CD4-positive, alpha-beta T cell treated with Interferon alpha-2 for 1 hour (primary cell): Measurements from ENCODE around the gene GPATCH1.
A peak's percentile ranks its signal among the peaks of the same experiment; 100 is the strongest.
"Not testable (repeated sequence)": the region's sequence is repeated elsewhere in the genome, so short reads cannot be mapped to it uniquely, and the experiment has no call there.

ENCODE experiments used
- DNase-seq, 2 donors: peaks; one replicate each; pipeline ENCODE4 v3.0.0-alpha.2; 2020 to 2022

GPATCH1 gene

DNA sequence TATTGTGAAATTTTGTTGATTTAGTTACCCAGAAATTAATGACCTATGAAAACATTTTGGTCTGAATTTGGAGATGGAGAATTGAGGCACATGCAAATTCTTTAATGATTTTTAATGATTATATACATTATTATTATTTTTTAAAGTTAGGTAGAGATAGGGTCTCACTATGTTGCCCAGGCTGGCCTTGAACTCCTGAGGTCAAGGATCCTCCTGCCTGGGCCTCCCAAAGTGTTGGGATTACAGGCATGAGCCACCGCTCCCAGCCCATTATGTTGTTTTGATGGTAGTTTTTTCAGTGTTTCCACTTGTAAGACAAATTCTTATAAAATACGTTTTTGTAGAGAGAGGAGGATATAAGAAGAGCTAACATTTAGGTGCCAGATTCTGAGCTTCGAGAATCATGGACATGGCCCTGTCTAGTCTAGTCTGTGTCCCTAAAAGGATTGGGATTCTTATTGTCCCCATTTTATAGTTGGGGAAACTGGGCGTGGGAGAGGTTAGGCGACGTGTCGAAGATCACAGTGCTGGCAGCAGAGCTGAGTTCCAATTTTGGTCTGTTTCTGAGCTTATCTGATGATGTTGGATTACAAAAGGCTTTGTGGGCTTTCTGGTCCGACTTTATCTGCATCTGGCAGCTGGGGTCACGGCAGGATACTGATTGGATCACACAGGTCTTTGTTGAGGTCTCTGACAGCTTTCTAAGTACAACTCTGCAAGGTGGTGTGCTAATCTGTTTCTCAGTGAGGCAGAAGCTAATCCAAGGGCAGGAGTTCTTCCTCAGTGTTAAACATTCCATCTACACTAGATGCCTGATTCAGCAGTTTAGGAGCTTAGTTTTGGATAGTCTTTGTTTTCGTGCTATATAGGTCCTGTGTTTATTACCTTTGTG lies 43.5 kb downstream of the GPATCH1 start:
- no peak for DNase-seq

DNA sequence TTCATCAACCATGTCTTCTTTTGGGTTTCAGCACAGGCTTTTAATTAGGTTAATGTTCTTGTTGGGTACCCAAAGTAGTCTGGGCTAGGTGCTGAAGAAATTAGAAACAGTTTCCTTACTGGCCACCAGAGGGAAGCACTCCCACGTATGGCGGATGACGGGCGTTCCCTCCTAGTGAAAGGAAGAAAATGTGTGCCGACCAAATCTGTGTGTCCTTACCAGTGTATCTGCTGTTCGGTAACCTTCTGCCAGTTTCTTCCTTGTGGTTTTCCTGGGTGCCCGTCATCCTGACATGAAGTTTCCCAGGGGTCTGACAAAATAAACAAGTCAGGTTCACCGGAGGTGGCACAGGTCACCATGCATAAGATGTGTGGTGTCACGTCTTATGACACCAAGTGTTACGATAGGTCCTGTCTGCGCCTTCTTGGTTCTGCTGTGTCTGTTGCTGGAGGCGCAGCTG lies 45.0 kb downstream of the GPATCH1 start:
- DNase-seq = peak; percentile 41 to 67

DNA sequence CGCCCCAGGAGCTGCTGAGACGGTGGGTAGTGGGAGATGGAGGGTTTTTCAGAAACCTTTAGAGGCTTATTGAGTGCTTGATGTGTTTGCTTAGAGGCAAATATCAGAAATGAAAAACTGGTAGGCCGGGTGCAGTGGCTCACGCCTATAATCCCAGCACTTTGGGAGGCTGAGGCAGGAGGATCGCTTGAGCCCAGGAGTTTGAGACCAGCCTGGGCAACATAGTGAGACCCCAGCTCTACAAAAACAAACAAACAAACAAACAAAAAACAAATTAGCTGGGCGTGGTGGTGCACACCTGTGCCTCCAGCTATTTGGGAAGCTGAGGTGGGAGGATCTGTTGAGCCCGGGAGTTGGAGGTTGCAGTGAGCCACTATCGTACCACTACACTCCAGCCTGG lies 45.7 kb downstream of the GPATCH1 start:
- DNase-seq = not testable (repeated sequence)

DNA sequence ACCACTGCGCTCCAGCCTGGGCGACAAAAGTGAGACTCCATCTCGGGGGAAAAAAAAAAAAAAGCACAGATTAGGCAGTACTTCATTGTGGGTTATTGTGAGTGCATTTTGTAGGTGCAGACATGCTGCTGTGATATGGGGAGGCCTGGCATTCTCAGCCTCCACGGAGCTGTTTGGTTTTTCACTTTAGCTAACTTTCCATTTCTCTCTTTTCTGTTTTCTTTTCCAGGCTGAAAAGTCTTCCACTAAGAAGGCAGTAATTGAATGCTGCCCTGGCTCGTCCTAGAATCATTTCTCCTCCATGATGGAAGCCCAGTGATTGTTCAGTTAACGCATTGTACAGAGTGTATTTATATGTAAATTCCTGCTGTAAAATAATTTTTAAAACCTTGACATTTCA lies 48.9 kb downstream of the GPATCH1 start:
- DNase-seq = no peak

DNA sequence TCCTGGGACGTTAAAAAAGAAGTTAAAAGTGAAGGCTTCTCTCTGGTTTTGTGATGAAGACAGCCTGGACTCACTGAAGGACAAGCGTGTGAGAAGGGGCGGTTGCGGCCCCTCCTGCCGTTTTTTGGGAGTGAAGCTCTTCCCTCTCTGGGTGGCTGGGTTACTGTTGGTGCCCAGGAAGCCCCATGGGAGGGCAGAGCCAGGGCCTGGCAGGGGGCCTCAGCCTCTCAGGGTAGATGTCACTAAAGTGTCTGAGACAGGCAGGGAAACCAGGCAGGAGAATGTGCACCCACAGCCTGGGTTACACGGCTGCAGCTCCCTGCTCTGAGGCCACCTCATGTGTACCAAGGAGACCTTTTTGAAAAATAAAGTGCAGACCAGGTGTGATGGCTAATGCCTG lies 49.5 kb downstream of the GPATCH1 start:
- no peak for DNase-seq

DNA sequence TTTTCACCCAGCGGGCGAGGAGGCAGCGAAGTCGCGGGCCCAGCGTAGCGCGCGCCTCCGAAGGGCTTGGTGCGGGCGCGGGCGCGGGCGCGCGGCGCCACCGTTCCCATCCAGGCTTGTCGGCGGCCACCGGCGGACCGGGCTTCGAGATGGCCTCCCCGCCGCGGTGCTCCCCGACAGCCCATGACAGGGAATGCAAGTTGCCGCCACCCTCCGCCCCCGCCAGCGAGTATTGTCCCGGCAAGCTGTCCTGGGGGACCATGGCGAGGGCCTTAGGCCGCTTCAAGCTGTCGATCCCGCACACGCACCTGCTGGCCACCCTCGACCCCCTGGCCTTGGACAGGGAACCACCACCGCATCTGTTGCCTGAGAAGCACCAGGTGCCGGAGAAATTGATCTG lies 51.0 kb downstream of the GPATCH1 start, which contains the start of gene WDR88:
WDR88 (plus strand) TSS at position 94 of the 400 bp plus-strand sequence; CDS start at position 150, 56 bp downstream.
- no peak for DNase-seq

DNA sequence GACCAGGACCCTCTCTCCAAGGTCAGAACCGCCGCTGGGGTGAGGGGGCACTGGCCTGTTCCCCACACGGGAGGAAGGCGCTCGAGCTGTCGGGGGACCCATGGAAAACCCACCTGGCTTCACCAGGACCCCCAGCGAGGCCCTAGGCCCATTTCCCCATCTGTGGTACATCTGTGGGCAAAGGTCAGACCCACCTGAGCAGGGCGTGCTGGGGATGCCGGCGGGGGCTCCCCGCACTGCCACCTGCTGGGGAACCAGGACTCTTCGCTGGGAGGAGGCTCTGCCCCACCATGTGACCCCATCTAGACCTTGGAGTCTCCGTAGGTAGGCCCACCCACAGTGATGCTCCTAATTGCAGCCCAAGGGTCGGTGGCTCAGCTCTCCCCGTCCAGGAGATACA lies 51.4 kb downstream of the GPATCH1 start:
- no peak for DNase-seq

DNA sequence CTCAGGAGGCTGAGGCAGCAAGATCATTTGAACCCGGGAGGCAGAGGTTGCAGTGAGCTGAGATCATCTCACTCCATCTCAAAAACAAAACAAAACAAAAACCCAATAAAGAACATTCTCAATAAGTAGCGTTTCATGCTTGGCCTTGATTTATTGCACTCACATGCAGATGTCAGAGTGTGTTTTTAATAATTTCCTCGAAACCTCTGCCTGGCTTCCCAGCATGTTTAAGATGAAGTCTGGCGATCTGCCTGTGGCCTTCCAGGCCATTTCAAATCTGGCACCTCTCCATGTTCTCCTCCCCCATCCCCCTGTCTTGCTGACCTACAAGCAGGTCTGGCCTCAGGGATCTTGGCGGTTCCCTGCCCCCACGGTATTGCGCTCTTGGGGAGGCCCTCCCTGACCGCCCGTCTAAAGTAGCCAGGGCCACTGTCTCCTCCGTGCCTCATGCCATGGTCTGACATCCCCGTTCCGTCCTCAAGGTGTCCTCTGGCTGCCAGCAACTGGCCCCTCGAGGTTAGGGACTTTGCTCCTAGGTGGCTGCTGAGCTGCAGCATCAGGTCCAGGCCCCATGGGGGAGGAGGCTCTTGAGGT lies 52.6 kb downstream of the GPATCH1 start:
- DNase-seq = no peak

DNA sequence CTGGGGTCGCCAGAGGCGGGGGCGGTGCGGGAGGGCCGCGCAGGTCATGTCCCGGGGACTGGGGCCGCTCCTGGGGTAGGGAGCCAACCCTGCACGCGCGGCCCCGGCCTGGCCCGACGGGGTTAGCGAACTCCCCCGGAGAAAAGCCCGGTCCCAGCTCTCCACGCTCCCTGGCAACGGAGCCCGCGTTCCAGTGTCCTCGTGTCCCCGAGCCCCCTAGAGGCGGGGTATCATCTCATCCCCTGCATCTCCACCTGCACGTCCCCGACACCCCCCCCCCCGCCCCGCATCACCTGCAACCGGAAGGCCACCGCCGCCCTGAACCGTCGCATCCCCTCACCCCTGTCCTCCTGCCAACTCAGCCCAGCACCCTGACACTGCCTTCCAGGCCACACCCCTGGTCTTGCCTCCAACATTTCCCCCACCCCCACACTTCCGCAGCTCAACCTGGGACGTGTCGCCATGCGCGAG lies 53.6 kb downstream of the GPATCH1 start:
- peak; percentile 32 to 53 for DNase-seq

DNA sequence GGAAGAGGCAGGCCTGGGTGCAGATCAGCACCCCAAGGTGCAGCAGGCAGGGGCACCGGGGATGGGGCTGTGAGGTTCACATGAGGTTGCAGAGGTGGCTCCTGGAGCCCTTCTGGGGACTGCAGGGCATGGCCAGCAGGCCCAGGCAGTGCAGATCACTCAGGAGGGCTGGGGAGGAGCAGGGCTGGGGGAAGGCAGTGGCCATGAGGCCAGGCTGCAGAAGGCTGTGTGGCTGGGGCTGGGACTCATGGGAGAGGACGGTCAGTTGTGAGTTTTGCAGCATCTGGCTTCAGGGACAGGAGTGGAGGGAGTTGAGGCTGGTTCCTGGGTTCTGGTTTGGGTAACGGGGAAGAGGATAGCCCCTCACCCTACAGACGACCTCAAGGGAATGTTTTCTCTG lies 58.2 kb downstream of the GPATCH1 start:
- no peak for DNase-seq

DNA sequence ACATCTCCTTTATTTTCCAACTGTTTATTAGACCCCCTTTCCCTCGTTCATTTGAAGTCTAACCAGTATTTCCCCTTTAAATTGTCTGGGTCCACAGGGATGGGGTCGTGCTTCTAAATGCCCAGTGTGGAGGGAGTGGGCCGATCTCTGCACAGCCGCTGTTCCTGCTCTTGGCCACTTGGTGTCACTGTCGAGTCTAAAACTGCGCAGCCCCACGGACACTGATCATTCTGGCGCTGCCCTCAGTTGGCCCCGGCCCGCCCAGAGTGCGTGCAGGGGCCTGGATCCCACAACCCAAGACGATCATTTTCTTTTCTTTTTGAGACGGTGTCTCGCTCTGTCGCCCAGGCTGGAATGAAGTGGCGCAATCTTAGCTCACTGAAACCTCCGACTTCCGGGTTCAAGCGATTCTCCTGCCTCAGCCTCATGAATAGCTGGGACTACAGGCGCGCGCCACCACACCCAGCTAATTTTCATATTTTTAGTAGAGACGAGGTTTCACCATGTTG lies 63.0 kb downstream of the GPATCH1 start:
- peak; percentile 65 to 76 for DNase-seq

DNA sequence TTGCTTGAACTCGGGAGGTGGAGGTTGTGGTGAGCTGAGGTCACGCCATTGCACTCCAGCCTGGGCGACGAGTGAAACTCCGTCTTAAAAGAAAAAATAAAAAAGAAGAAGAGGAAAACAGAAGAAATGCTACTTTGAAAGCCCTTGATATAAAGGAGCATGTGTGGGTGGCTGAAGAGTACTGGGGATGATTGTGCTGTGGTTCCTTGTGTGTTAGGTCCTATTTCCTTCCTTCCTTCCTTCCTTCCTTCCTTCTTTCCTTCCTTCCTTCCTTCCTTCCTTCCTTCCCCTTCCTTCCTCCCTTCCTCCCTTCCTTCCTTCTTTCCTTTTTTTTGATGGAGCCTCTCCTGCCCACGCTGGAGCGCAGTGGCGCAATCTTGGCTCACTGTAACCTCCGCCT lies 65.2 kb downstream of the GPATCH1 start:
- DNase-seq = no peak

DNA sequence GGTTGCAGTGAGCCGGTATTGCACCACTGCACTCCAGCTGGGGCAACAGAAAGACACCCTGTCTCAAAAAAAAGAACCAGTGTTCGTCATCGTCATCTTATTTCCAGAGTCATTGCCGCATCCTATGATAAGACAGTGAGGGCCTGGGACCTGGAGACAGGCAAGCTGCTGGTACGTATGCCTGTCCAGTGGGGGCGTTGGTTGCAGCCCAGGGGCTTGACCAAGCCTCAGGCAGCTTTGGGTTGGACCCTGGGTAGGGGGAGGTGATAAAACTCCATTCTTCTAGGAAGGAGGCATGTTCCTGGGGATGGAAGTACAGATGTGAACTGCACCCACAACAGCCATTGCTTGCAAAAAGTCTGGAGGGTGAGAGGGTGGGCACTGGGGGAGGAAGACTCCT lies 66.6 kb downstream of the GPATCH1 start:
- DNase-seq = no peak

DNA sequence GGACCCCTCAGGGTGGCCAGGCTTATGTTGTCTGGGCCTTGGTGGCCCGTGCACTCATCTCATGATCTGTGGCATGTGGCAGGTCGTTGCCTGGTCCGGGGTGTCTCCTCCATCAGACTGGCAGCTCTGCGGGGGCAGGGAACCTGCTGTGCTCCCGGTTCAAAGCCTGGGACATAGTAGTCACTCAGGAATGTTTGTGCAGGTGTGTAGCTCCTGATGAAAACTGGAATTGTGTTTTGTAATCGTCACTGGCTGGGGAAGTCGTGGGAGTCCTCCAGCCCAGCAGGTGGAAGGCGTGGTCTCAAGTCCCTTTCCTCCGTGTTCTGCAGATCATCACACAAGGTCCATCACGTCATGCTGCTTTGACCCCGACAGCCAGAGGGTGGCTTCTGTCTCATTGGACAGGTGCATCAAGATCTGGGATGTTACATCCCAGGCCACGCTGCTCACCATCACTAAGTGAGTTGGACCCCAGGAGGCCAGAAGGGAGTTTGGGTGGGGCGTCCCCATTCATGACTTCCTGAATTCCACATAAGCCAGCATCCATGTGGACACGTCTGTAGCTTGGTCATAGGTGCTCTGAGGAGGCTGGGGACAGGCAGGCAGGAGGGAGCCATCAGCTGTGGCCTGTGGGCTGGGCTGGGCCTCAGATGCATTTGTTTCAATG lies 70.0 kb downstream of the GPATCH1 start:
- DNase-seq = no peak

DNA sequence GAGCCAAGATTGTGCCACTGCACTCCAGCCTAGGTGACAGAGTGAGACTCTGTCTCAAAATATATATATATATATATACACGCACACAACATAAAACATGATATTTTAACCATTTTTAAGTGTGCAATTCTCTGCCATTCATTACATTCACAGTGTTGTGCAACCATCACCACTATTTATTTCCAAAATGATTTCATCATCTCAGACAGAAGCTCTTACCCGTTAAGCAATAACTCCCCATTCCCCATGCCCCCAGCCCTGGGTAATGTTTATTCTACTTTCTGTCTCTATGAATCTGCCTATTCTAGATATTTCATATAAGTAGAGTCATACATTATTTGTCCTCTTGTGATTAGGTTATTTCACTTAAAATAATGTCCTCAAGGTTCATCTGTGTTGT lies 71.2 kb downstream of the GPATCH1 start:
- DNase-seq = no peak

DNA sequence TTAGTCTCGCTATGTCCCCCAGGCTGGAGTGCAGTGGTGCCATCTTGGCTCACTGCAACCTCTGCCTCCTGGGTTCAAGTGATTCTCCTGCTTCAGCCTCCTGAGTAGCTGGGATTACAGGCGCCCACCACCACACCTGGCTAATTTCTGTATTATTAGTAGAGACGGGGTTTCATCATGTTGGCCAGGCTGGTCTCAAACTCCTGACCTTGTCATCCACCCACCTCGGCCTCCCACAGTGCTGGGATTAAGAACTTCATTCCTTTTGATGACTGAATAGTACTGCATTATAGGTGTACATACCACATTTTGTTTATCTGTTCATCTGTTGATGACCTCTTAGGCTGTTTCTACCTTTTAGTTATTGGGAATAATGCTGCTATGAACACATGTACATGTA lies 71.6 kb downstream of the GPATCH1 start:
- not testable (repeated sequence) for DNase-seq

DNA sequence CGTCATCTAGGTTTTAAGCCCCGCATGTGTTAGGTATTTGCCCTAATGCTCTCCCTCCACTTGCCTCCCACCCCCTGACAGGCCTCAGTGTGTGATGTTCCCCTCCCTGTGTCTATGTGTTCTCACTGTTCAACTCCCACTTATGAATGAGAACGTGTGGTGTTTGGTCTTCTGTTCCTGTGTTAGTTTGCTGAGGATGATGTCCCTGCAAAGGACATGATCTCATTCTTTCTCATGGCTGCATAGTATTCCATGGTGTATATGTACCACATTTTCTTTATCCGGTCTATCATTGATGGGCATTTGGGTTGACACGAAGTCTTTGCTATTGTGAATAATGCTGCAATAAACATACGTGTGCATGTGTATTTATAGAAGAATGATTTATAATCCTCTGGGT lies 73.3 kb downstream of the GPATCH1 start:
- DNase-seq = not testable (repeated sequence)

DNA sequence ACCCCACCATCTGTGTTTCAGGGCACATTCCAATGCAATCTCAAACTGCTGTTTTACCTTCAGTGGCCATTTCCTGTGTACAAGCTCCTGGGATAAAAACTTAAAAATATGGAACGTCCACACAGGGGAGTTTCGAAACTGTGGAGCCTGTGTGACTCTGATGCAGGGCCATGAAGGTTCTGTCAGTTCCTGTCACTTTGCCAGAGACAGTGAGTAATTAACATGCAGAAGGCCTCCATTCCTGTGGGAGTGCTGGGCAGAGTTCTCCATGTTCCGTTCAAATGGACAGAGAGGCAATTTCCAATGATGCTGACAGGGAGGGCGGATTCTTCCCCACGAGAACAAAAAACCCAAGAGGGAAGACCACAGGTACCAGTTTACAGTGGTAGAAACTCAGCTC lies 75.4 kb downstream of the GPATCH1 start:
- DNase-seq = no peak

DNA sequence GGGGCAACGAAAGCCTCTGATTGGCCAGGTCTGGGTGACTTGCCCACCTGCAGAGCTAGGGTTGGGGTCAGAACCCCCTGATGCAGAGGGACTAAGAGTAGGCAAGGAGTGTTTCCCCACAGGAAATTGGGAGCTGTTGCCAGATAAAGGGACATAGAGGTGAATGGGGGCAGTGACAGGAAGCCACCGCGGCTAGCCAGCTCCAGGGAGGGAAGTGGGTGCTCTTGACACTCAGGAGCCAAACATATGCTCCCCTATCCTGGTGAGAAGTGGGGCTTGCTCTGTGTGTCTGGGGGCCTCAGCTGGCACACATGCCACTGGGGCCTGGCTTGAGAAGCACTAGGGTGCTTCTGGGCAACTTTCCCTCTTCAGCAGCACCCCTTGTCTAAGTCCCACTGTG lies 76.9 kb downstream of the GPATCH1 start:
- no peak for DNase-seq

DNA sequence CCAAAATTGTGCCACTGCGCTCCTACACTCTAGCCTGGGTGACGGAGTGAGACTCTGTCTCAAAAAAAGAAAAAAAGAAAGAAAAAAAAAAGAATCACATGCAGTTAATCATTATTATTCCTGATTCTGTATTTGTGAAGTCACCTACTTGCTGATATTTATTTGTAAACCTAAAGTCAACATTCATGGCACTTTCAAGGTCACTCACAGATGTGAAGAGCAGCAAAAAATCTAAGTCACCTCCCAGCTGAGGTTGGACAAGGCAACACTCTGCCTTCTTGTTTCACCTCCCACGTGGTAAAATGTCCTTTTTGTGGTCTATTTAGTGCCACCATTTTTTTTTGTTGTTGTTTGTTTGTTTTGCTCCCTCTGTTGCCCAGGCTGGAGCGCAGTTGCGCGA lies 77.4 kb downstream of the GPATCH1 start:
- DNase-seq = no peak

DNA sequence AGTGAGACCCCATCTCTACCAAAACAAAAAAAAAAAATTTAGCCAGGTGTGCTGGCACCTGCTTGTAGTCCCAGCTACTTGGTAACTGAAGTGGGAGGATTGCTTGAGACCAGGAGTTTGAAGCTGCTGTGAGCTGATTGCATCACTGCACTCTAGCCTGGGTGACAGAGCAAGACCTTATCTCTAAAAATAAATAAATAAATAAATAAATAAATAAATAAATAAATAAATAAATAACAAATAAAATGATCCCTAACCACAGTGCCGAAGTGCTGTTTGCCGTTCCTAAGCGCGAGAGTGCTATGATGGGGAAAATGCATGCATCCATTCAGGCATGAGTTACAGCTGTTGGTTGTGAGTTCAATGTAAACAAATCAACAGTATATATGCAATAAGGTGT lies 78.2 kb downstream of the GPATCH1 start:
- no peak for DNase-seq

DNA sequence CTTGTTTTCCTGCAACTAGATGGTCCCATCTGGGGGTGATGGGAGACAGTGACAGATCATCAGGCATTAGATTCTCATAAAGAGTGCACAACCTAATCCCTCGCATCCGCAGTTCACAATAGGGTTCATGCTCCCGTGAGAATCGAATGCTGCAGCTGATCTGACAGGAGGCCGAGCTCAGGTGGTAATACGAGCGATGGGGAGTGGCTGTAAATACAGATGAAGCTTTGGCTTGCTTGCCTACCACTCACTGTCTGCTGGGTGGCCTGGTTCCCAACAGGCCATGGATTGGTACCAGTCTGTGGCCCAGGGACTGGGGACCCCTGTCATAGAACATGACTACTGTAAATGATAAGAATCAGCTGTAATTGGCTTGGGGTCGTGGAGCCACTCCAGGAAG lies 78.9 kb downstream of the GPATCH1 start:
- DNase-seq = no peak

DNA sequence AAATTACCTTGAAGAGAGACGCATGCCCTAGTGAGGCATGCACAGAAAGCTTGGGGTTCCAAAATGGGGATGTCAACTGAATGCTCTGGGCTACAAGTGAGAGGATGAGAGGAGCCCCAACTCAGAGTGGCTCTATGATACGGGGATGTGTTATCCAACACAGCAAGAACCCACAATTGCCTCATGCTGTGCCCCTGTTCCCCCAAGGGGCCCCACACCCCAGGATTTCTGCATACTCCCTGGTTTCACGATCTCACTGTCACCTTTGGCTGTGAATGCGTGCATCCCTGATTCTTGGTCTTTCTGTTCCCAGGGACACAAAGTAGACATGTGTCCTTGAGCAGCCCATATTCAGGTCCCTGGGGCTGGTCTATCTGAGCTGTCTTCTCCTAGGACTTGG lies 80.2 kb downstream of the GPATCH1 start:
- no peak for DNase-seq
